Fibroblast of lung (primary cell): ENCODE results near the gene ARHGAP44.

ENCODE experiments used
- EZH2 ChIP-seq: IDR thresholded peaks from 2 replicates; pipeline ENCODE4 v1.5.1; 2012; ENCODE audit warnings: low read length, control low read depth, mild to moderate bottlenecking; ENCODE audit errors: missing control alignments
- TF ChIP-seq, protein P1 (sequence below), 2 donors: IDR thresholded peaks in 1 of 2; conservative IDR thresholded peaks in 1 of 2; 1 replicate in 1 of 2; 2 replicates in 1 of 2; pipeline ENCODE4 v1.5.1; 2011 to 2012; ENCODE audit warnings: low read length in 2 of 2, control low read depth in 1 of 2, inconsistent platforms in 1 of 2, low read depth in 1 of 2, mild to moderate bottlenecking in 1 of 2

DNA sequence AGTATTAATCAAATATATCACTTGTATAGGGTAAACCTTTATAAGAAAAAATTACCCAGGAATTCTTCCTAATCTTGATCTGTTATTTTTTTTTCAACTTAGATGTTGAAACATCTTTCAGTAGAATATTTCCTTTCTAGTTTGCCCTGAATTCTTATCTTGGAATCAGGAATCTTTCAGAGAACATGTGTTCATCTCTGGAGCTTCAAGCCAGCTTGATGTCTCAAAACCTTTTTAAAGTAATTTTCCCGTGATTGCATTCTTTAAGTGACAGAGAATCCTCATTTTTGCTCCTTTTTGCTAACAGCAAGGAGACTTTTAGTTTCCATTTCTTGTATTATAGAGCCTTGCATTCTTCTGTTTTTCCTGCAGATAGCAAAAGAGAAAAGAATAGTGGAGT lies 137.7 kb downstream of the ARHGAP44 start:
- TF ChIP-seq, protein P1, sequence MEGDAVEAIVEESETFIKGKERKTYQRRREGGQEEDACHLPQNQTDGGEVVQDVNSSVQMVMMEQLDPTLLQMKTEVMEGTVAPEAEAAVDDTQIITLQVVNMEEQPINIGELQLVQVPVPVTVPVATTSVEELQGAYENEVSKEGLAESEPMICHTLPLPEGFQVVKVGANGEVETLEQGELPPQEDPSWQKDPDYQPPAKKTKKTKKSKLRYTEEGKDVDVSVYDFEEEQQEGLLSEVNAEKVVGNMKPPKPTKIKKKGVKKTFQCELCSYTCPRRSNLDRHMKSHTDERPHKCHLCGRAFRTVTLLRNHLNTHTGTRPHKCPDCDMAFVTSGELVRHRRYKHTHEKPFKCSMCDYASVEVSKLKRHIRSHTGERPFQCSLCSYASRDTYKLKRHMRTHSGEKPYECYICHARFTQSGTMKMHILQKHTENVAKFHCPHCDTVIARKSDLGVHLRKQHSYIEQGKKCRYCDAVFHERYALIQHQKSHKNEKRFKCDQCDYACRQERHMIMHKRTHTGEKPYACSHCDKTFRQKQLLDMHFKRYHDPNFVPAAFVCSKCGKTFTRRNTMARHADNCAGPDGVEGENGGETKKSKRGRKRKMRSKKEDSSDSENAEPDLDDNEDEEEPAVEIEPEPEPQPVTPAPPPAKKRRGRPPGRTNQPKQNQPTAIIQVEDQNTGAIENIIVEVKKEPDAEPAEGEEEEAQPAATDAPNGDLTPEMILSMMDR (conservative IDR thresholded peaks at IDR 0.05 in 1 of 2, IDR thresholded peaks at IDR 0.05 in 1 of 2; ENCODE audit: low read depth in 1 of 2, low read length in 2 of 2), result no peak
- no peak for TF ChIP-seq EZH2
